ENCODE measurements around the gene KCNJ9. TPM values are rescaled to one million over a fixed set of nuclear protein-coding genes. Genes with fewer than 3 reads are reported as not detected.
A peak's percentile ranks its signal among the peaks of the same experiment; 100 is the strongest.

The KCNJ9 gene
- total and polyA plus RNA-seq, 8 donors, result 0.04 to 0.10 (median 0.08) TPM; not detected in 5

- no peak for ATAC-seq
- no peak for DNase-seq
- intact Hi-C loops (cut with DNase I), result no loop called here
- H3K36me3 ChIP-seq, result no peaks in the 10 kb centered on the region
- no peaks in the 10 kb centered on the region for H3K4me1 ChIP-seq
- H3K27me3 ChIP-seq, result peaks cover 0 to 21% of the 10 kb centered on the region in 2 donors
- no peak overlapping the region for H3K4me3 ChIP-seq
- TF ChIP-seq CTCF (IDR thresholded peaks at IDR 0.05), result no peak
- H3K27ac ChIP-seq, result no peak overlapping the region
- no peaks in the 10 kb centered on the region for H3K9me3 ChIP-seq
These were observed 31.0 kb downstream of the KCNJ9 start for GRCh38 chr1:160112357-160112756.

GRCh38 chr1:160113407-160113806 is 32.1 kb downstream of the KCNJ9 start:
- intact Hi-C loops (cut with DNase I), result no loop called here
- no peak overlapping the region for H3K27ac ChIP-seq

GRCh38 chr1:160114085-160114484 is 32.7 kb downstream of the KCNJ9 start:
- no peak for TF ChIP-seq CTCF (IDR thresholded peaks at IDR 0.05)
- Histone ChIP-seq H3K27me3 (peaks cover 0 to 27% of the 10 kb centered on the region in 2 donors), H3K27ac (no peak overlapping the region), H3K4me1 (peaks cover 0 to 3% of the 10 kb centered on the region in 2 donors), H3K36me3 (no peaks in the 10 kb centered on the region), H3K9me3 (no peaks in the 10 kb centered on the region), H3K4me3 (no peak overlapping the region)
- ATAC-seq (no peak), DNase-seq (no peak)
- intact Hi-C loops (cut with DNase I), result no loop called here

More at GRCh38 chr1:160113407-160113806, 32.1 kb downstream of the KCNJ9 start:
- DNase-seq, result no peak
- H3K36me3 ChIP-seq, result no peaks in the 10 kb centered on the region
- peaks cover 0 to 27% of the 10 kb centered on the region in 2 donors for H3K27me3 ChIP-seq
- H3K4me1 ChIP-seq, result peaks cover 0 to 3% of the 10 kb centered on the region in 2 donors
- H3K9me3 ChIP-seq, result no peaks in the 10 kb centered on the region
- no peak for ATAC-seq
- H3K4me3 ChIP-seq, result no peak overlapping the region
- no peak for TF ChIP-seq CTCF (IDR thresholded peaks at IDR 0.05)

- Histone ChIP-seq H3K4me3 (no peak within 1 kb of the TSS), H3K27me3 (peaks cover 0 to 19% of the 10 kb centered on the region in 2 donors)
- ATAC-seq, result no peak
These were observed 34.4 kb downstream of the KCNJ9 start, which contains the start of gene ATP1A2 for GRCh38 chr1:160115545-160116282. TSS of gene ATP1A2 (plus strand) at chr1:160115759. CDS start at chr1:160115862, 103 bp downstream.

More at GRCh38 chr1:160115545-160116282, 34.4 kb downstream of the KCNJ9 start, which contains the start of gene ATP1A2:
- no peak within 1 kb of the TSS for H3K27ac ChIP-seq
- peaks cover 0 to 3% of the 10 kb centered on the region in 2 donors for H3K4me1 ChIP-seq
- H3K36me3 ChIP-seq, result no peaks in the 10 kb centered on the region
- intact Hi-C loops (cut with DNase I), result no loop called here
- TF ChIP-seq CTCF (IDR thresholded peaks at IDR 0.05), result no peak
- no peaks in the 10 kb centered on the region for H3K9me3 ChIP-seq
- DNase-seq, result peak in 1 of 4 donors; percentile 47

Measured in left lung (tissue), 10 donors.